ENCODE measurements around the gene NUBP2. TPM values are rescaled to one million over a fixed set of nuclear protein-coding genes. Genes with fewer than 3 reads are reported as not detected.

NUBP2 gene
- total RNA-seq, 1 donor from 2014 or later: 37.9 TPM

DNA sequence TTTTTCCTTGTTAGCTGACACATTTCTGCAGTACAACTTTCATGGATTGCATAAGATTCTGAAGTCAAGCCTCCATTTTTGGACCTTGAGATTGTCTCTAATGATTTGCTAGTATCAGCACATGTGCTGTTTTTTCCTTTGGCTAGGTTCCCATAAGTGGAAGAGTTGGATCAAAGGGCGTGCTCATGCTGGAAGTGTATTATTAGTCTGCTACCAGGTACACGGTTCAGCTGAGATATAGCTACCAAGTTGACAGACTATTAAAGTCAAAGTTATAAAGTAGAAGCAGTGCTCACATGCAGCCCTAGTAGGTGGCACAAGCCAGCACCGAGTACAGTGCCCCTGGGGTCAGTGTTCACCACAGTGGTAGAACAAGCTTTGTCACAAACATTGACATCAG is 47.5 kb downstream of the NUBP2 start:
- DNase-seq: no peak

DNA sequence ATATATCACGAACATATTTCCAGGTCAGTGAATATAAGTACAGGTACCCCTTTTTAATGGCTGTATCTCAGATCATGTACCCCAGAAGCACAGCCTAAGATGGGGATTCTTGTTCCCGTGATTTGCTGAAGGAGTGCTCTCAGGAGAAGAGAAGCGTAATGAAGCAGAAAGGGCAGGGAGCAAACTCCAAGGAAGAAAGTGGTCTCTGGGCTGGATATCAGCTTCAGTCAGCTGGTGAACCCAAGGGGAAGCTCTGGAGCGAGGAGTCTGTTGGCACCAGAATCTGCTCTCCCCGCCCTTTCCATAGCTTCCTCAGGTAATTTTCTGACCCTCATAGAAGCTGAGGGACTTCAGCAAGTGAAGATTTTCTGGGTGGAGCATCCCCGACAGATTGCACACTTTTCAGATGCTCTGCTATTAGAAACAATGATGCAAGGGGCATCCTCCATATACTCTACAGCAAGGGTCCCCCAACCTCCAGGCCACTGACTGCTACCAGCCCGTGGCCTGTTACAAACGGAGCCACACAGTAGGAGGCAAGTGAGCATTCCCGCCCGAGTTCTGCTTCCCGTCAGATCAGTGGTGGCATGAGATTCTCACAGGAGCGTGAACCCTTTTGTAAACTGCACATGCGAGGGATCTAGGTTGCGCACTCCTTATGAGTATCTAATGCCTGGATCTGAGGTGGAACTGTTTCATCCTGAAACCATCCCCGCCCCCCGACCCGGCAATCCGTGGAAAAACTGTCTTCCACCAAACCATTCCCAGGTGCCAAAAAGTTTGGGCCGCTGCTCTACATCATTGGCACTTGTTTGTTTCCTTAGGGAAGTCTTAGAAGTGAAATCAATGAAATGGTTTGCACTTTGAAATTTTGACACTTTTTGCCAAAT is 48.7 kb downstream of the NUBP2 start:
- no peak for DNase-seq

GRCh38 chr16:1832838-1833454 is 50.2 kb downstream of the NUBP2 start:
- DNase-seq: no peak

- DNase-seq: no peak
Observed at GRCh38 chr16:1834096-1834495, 51.3 kb downstream of the NUBP2 start.

Small RNA genes within 50 kb of the gene (small RNA-seq; reads per million reads assigned to genes)
- gene MIR3177: 0.09 reads per million

Other genes with a start within 250 kb of the NUBP2 start
- 2.5 TPM for gene TMEM204, start 249.3 kb upstream of the NUBP2 start, total RNA-seq
- 51.0 TPM for gene IFT140, start 170.9 kb upstream of the NUBP2 start, total RNA-seq
- gene CRAMP1, start 170.6 kb upstream of the NUBP2 start, total RNA-seq: 8.0 TPM
- gene JPT2, start 104.7 kb upstream of the NUBP2 start, total RNA-seq: 28.5 TPM
- 84.5 TPM for gene MAPK8IP3, start 76.8 kb upstream of the NUBP2 start, total RNA-seq
- 26.2 TPM for gene NME3, start 11.4 kb upstream of the NUBP2 start, total RNA-seq
- gene EME2, start 10.2 kb upstream of the NUBP2 start, total RNA-seq: 6.9 TPM
- 30.6 TPM for gene MRPS34, start 9.8 kb upstream of the NUBP2 start, total RNA-seq
- 60.5 TPM for gene SPSB3, start 389 bp upstream of the NUBP2 start, total RNA-seq
- not detected for gene IGFALS, start 10.7 kb downstream of the NUBP2 start, total RNA-seq
- gene HAGH, start 43.9 kb downstream of the NUBP2 start, total RNA-seq: 49.1 TPM
- gene FAHD1, start 44.2 kb downstream of the NUBP2 start, total RNA-seq: 63.6 TPM
- not detected for gene MEIOB, start 89.2 kb downstream of the NUBP2 start, total RNA-seq
- gene HS3ST6, start 135.5 kb downstream of the NUBP2 start, total RNA-seq: not detected
- gene MSRB1, start 160.2 kb downstream of the NUBP2 start, total RNA-seq: 3.6 TPM
- not detected for gene RPL3L, start 171.7 kb downstream of the NUBP2 start, total RNA-seq
- 63.9 TPM for gene NDUFB10, start 176.6 kb downstream of the NUBP2 start, total RNA-seq
- gene RPS2, start 181.9 kb downstream of the NUBP2 start, total RNA-seq: 1,574 TPM
- gene RNF151, start 183.9 kb downstream of the NUBP2 start, total RNA-seq: not detected
- gene TBL3, start 189.1 kb downstream of the NUBP2 start, total RNA-seq: 12.0 TPM
- gene NOXO1, start 198.5 kb downstream of the NUBP2 start, total RNA-seq: 0.78 TPM
- gene GFER, start 201.2 kb downstream of the NUBP2 start, total RNA-seq: 10.9 TPM
- 81.3 TPM for gene SYNGR3, start 207.0 kb downstream of the NUBP2 start, total RNA-seq
- 5.5 TPM for gene ZNF598, start 226.9 kb downstream of the NUBP2 start, total RNA-seq
- not detected for gene NPW, start 236.8 kb downstream of the NUBP2 start, total RNA-seq
- gene NHERF2, start 243.9 kb downstream of the NUBP2 start, total RNA-seq: 9.8 TPM